NCI-H2196 (cell line): Measurements from ENCODE around the gene WNK1.
"Not testable (repeated sequence)": the region's sequence is repeated elsewhere in the genome, so short reads cannot be mapped to it uniquely, and the experiment has no call there.

Experiments
- DNase-seq: peaks from one replicate; lab custom pipeline; 2025; ENCODE audit not compliant: unreplicated experiment; lab: John Stamatoyannopoulos, UW

Gene WNK1

GRCh38 chr12:906062-906585 is 153.7 kb downstream of the WNK1 start:
- no peak for DNase-seq

- no peak for DNase-seq
These were observed 155.2 kb downstream of the WNK1 start for GRCh38 chr12:907413-908185.

GRCh38 chr12:909861-910260 is 157.5 kb downstream of the WNK1 start:
- DNase-seq = no peak

- DNase-seq = no peak
These were observed 158.0 kb downstream of the WNK1 start for GRCh38 chr12:910416-910815.

- no peak for DNase-seq
These were observed 158.9 kb downstream of the WNK1 start for GRCh38 chr12:911191-911826.

- no peak for DNase-seq
These were observed 160.3 kb downstream of the WNK1 start for GRCh38 chr12:912466-913235.

GRCh38 chr12:913919-914698 is 161.7 kb downstream of the WNK1 start:
- DNase-seq = no peak

GRCh38 chr12:915090-915489 is 162.7 kb downstream of the WNK1 start:
- DNase-seq = no peak

GRCh38 chr12:916240-916639 is 163.9 kb downstream of the WNK1 start:
- DNase-seq = no peak

GRCh38 chr12:916712-917445 is 164.5 kb downstream of the WNK1 start:
- DNase-seq = no peak

GRCh38 chr12:920676-921075 is 168.3 kb downstream of the WNK1 start:
- DNase-seq = no peak

- DNase-seq = no peak
These were observed 169.9 kb downstream of the WNK1 start for GRCh38 chr12:922285-922684.

GRCh38 chr12:926641-927040 is 174.3 kb downstream of the WNK1 start:
- DNase-seq = no peak

GRCh38 chr12:931060-931459 is 178.7 kb downstream of the WNK1 start:
- DNase-seq = no peak

- DNase-seq = no peak
These were observed 179.2 kb downstream of the WNK1 start for GRCh38 chr12:931591-931990.

GRCh38 chr12:935891-936290 is 183.5 kb downstream of the WNK1 start:
- not testable (repeated sequence) for DNase-seq

GRCh38 chr12:936377-937345 is 184.3 kb downstream of the WNK1 start:
- DNase-seq = no peak

- DNase-seq = no peak
These were observed 186.4 kb downstream of the WNK1 start for GRCh38 chr12:938810-939209.

GRCh38 chr12:943051-943450 is 190.7 kb downstream of the WNK1 start:
- no peak for DNase-seq
